GM18502 (cell line): ENCODE data around the gene TCIRG1.
"Not testable (repeated sequence)": the region's sequence is repeated elsewhere in the genome, so short reads cannot be mapped to it uniquely, and the experiment has no call there.

Experiments used
- ATAC-seq: cut with Tn5 transposase; IDR thresholded peaks from one replicate; pipeline ENCODE4 v1.9.1; 2021; ENCODE audit warnings: mild to moderate bottlenecking; ENCODE audit not compliant: unreplicated experiment, poor library complexity

TCIRG1 gene, protein sequence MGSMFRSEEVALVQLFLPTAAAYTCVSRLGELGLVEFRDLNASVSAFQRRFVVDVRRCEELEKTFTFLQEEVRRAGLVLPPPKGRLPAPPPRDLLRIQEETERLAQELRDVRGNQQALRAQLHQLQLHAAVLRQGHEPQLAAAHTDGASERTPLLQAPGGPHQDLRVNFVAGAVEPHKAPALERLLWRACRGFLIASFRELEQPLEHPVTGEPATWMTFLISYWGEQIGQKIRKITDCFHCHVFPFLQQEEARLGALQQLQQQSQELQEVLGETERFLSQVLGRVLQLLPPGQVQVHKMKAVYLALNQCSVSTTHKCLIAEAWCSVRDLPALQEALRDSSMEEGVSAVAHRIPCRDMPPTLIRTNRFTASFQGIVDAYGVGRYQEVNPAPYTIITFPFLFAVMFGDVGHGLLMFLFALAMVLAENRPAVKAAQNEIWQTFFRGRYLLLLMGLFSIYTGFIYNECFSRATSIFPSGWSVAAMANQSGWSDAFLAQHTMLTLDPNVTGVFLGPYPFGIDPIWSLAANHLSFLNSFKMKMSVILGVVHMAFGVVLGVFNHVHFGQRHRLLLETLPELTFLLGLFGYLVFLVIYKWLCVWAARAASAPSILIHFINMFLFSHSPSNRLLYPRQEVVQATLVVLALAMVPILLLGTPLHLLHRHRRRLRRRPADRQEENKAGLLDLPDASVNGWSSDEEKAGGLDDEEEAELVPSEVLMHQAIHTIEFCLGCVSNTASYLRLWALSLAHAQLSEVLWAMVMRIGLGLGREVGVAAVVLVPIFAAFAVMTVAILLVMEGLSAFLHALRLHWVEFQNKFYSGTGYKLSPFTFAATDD

DNA sequence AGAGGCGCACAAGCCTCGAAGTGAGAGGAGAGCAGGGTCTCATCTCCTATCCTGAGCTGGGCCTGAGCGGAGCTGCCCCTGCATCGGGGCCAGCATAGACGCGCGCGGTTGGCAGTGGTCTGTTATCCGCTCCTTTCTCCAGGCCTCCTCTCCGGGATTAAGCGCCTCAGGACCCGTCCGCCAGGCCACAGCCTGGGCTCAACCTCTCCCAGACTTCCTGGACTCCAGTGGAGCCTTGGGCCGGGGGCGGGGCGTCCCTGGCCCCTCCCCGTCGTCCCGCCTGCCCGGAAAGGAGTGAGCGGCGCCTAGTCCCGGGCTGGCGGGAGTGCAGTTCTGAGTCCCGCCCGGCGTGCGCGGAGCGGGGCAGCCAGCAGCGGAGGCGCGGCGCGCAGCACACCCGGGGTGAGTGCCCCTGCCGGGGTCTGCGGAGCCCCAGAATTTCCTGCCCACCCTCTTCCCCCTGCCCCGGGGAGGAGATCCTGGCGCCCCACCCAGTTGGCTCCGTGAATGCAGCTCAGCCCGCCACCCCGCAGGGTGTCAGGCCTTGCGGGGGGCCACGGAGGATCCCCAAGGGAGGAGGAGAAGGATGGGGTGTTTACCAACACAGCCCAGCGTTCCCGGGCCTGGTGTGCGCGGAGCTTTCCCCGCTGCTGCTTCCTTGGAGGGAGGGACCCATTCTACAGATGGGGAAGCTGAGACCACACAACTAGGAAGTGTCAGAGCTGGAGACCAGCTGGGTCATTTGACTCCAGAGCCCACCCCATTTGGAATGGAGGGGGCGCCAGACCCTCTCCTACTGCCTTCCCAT is at the start of gene TCIRG1:
TSS of gene TCIRG1 (plus strand) at position 308 of the 808 bp plus-strand sequence. CDS start 2,247 bp downstream, outside the sequence.
- ATAC-seq = peak; percentile 57

DNA sequence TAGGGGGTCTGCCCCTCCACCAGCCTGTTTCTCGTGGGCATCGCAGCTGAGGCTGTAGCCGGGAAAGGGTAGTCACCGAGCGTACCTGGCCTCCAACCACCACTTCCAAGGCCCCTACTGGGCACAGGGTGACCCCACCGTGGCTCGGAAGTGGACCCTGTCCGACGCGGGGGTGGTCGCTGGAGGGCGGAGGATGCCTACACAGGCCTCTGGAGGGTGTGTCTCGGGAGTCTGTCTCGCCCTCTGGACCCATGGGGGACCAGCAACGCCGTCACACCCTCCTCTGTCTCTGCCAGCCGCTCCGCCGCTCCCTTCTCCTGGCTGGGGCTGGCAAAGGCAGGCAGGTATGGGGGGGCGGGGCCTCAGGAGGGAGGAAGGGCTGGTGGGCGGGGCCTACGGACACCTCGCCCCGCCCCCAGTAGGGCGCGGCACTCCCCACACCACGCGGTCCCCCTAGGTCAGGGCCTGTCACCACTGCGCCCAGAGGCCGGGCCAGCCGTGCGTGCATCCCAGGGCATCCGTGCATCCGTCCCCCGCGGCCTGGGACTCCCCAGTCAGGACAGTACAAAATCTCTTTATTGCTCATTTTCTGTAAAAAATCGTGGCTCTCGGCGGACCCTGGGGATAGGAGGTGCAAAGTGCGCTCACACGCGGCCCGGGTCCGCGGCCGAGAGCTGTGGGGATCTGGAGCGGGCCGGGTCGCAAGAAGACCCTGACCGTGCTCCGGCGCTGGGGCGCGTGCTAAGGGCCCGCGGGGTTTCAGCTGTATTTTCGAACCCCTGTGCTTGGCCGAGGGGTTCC is 48.1 kb upstream of the TCIRG1 start:
- ATAC-seq = not testable (repeated sequence)

DNA sequence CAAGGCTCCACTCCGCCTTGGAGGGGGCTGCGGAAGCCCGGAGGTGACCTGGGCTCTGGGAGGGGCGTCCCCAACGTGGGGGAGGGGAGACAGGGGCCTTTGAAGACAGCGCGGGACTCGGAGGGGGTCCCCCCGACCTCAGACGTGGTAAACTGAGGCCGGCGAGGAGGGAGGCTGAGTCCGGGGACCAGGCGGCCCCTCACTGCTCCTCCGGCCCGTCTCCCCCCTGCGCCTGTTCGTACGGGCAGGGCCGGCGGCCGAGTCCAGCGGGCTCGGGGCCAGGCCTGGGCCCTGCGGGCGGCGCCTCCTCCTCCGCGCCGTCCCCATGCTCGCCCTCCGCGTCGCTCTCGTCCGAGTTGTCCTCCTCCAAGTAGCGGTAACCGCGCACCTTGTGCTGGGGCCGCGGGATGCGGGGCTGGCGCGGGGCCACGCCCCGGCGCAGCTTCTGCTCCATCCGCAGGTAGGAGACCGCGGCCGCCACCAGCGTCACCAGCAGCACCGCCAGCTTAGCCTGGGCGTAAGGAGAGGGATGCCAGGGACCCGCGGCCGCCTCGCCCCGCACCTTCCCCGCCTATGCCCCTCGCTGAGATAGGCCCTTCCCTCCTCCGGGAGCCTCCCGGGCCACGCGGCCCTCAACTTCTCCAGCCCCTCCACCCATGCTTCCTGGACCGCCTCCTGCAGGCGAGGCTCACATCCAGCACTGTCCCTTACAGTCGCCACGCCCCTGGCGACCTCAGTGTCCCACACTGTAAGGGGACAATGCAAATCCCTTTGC is 47.3 kb upstream of the TCIRG1 start:
- not testable (repeated sequence) for ATAC-seq

DNA sequence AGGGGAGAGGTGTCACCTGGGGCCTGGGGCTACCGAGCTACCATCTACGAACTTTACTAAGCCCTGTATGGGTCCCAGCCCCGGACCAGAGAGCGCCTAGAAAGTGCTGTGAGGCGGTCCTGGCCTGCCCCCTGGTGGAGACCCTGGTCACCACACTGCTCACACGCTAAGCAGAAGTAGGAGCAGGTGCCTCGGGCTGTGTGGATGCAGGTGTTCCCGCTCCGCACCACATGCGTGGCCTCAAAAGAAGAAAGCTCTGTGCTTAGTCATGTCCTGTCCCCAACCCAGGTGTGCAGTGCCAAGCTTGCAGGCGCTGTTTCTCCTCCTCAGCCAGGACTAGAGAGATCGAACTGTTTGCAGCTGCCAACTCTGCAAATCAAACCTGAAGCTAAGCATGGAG is 45.0 kb upstream of the TCIRG1 start:
- ATAC-seq = not testable (repeated sequence)

DNA sequence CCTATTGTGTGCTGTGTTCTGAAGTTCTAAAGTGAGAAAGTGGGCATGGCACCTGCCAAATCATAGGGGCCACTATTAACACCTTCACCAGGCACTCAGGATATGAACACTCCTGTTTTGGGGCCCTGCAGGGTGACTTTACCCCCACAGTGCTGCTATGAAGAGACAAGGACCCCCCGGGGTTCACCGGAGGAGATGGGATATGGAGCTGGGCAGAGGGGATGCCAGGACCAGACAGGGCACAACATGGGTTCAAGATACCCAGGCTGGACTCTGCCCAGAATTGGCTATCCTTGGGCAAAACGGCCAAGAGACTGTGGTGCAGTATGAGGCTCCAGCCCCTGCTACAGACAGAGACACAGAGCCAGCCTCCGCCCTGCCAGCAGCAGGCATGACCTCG is 44.4 kb upstream of the TCIRG1 start:
- ATAC-seq = not testable (repeated sequence)

DNA sequence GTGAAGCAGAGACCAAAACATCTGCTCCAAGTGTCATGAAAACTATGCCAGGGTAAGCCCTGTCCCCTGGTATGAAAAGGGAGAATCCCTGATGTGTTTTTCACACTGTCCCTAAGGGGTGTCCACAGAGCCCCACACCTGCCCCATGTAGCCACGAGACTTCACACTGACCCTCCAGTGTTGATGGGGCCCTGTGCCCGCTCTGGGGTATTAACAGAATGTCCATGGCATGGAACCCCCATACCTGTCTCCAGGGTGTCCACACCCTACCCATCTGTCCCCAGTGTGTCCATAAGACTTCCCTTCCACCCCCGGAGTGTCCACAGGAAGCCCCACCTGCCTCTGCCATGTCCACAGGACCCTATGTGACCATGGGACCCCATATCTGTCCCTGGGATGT is 43.7 kb upstream of the TCIRG1 start:
- ATAC-seq = not testable (repeated sequence)

DNA sequence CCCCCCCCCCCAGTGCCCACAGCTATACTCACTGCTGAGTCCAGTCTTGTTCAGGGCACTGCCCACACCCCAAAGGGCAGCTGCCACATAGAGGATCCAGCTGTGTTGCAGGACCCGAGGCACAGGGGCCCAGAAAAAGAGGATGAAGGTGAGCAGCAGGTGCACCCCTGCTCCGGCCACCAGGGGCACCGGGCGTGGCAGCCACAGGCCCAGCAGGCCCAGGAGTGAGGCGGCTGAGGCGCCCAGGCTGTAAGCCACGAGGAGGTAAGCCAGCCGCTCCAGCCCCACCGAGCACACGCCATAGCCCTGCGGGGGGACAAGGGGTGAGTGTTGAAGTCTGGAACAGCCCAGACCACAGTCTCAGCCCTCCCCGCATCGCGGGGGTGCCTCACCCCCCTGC is 43.2 kb upstream of the TCIRG1 start:
- ATAC-seq = not testable (repeated sequence)

DNA sequence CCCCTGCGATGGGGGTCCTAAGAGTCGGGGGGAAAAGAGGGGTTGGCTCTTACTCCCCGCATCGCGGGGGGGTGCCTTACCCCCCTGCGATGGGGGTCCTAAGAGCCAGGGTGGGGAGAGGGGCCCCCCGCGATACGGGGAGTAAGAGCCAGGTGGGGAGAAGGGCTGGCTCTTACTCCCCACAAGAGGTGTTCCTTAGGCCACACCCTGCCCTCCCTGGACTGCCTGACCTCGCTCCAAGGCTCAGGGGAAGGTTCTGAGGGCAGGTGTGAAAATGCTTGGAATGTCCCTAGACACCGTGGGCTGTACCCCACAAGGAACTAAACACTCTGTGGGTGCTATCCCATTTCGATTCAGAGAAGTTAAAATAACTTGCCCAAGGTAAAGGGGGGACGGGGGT is 42.8 kb upstream of the TCIRG1 start:
- no peak for ATAC-seq

DNA sequence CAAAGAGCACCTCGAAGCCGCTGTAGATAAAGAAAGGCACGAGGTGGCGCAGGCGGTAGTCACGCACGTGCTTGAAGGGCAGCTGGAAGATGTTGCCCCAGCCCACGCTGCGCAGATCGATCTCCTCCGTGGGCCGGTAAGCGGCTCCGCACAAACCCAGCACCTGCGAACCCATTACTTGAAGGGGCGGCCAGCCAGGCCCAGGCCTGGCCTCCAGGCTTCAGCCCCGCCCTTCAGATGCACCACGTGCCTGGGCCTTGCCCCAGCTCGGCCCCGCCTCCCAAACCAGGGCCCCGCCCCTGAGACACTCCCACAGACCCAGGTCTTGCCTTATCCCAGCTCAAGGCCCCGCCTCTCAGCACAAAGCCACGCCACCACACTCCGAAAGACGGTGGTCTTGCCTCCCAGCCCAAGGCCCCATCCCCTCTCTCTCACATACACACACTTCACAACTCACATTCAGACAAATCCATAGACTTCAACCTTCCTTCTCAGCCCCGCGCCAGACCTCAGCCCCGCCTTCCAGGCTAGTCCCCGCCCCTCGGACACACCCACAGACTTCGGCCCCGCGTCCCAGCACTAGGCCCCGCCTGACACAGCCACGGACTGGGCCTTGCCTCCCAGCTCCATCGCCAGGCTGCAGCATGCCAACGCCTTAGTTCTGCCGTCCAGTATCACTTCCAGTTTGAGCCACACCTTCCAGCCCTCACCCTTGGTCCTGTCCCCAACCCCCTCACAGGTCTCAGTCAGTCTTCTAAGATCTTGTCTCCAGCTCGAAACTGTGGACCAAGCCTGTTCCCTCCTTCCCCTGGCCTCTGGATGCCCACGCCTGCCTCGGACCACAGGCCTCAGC is 42.0 kb upstream of the TCIRG1 start:
- ATAC-seq = no peak

DNA sequence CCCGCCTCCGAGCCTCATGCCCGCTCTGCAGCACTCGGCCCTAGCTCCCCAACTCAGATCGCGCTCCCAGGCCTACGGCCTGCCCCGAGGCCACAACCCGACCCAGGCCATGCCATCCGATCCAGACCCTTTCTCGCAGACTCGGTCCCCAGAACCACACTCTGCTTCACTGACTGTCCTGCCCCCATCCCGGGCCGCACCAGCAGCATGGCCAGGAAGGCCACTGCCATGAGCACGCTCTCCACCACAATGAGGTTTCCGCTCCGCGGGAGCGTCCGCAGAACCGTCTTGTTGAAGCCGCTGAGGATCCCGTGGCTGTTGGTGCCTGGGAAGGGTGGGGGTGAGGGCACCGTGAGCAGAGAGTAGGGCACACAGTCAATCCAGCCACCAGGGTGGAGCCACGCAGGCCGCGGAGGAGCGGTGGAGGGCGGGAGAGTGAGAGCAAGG is 41.3 kb upstream of the TCIRG1 start:
- ATAC-seq = no peak

DNA sequence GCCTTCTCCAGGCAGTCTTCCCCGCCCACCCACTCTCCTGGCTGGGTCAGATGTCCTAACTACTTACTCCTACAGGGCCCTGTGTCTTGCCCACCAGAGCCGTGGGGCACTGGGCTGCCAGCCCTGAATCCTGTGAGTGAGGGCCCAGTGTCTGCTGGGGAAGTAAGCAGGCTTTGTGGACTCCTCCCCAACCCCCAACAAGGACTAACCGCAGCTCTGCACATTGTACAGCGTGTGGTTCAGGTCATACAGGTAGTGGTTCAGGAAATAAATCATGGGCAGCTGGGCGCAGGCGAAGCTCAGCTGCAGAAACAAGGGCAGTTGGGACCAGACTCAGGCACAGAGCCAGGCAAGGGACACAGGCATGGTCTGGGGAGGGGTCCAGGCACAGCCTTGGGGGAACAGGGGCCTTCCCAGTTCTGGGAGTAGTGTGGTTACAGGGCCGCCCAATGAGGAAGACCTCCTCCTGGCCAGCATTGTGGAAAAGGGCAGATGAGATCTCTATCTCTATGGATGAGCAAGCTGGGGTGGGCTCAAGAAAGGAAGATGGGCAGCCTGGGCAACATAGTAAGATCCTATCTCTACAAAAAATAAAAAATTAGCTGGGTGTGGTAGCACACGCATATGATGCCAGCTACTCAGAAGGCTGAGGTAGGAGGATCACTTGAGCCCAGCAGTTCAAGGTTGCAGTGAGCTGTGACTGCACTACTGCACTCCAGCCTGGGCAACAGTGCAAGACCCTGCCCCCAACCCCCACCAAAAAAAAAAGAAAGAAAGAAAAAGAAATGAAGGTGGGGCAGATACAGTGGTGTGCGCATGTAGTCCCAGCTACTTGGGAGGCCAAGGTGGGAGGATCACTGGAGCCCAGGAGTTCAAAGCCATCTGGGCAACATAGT is 40.4 kb upstream of the TCIRG1 start:
- ATAC-seq = no peak

DNA sequence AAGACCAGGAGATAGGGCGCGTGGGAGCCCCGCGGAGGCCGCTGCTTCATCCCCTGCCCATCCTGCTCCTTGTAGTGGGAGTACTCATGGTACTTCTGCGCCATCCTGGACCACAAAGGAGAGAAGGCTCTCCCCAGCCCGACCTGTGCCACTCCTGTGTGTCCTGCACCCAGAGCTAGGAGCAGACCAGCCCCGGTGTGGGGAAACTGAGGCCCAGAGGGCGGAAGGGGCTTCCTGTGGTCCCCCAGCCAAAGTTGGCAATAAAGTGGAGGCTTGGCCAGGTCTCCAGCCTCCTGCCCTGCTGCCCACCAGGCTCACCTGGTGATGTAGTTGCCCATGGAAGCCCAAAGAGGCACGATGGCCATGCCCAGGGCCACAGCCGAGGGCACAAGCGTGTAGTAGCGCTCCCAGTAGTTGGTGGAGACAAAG is 39.6 kb upstream of the TCIRG1 start:
- no peak for ATAC-seq

DNA sequence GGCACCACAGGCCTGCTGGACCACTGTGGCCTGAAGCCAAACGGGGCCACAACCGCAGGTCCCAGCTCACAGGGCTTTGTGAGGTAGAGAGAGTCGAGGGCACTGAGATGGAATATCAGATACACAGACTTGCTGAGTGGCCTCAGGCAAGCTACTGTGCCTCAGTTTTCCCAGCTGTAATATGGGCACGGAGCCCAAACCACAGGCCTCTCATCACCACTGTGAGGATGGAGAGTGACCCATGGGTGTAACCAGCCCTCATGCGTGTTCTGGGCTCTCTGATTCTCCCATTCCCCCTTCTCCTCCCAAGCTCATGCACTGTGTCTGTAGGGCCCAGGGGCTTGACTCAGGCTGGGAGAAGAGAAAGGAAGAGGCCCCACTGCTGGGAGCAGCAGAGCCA is 39.1 kb upstream of the TCIRG1 start:
- ATAC-seq = no peak

DNA sequence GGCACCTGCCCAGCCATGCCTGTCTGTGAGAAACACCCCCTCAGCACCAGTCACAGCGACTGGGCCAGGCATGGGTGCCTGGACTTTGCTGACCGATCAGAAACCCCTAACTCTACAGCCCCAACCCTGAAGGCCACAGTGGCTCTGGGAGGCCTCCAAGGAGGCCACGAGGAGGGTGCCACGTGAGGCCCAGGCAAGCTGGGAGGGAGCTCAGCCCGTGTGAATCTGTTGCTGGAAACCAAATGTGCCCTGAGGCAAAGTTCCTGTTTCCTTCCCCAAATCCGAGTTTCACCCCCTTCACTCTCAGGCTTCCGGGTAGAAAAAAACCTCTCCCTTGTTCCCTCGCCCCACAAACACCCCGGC is 36.3 kb upstream of the TCIRG1 start:
- ATAC-seq = peak; percentile 25

DNA sequence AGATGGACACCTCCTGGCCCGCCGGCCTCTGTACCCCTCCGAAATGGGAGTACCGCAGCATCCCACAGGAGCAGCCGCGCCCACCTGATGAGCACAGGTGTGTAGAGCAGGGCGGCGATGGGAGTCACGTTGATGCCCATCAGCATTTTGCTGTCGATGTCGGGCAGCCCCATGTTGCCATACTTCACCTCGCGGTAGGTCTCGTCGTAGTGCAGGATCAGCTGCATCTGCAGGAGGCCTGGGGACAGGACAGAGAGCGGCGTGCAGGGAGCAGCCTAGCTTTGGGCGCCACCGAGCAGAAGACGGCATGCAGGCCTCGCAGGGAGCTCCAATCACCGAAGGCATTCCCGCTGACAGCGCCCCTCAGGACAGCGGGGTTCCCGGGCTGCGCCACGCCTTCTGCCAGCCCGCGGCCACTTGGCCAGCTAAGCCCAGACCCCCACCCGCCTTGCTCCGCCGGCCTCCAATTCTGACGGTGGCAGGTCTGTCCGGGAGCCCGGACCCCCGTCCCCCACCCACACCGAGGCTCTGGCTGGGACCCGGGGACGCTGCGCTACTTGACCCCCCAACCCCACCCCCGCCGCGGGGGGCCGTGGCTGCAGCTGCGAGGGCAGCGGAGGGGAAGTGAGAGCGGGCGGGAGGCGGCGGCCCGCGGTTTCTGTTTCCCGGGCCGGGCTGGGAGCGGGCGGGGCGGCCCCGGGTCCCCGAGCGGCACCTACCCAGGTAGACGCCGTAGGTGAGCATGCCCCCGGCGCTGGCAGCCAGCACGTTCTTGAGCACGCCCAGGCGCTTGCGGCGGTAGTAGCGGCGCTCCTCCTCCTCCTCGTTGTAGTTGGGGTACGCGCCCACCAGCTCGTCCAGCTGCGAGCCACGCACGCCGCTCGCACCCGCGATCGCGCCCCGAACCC is 35.6 kb upstream of the TCIRG1 start:
- peak; percentile 42 for ATAC-seq
